HG03280 (cell line): ENCODE results near the gene ITGB5.

Experiments used
- ATAC-seq: cut with Tn5 transposase; IDR thresholded peaks from one replicate; pipeline ENCODE4 v1.9.1; 2021; ENCODE audit warnings: mild to moderate bottlenecking, moderate library complexity; ENCODE audit not compliant: unreplicated experiment

Gene ITGB5

GRCh38 chr3:124867511-124867910 lies 19.7 kb downstream of the ITGB5 start:
- no peak for ATAC-seq

GRCh38 chr3:124862006-124862405 lies 25.2 kb downstream of the ITGB5 start:
- ATAC-seq: no peak

GRCh38 chr3:124861041-124861440 lies 26.1 kb downstream of the ITGB5 start:
- ATAC-seq: no peak

GRCh38 chr3:124860599-124860998 lies 26.6 kb downstream of the ITGB5 start:
- ATAC-seq: no peak

DNA sequence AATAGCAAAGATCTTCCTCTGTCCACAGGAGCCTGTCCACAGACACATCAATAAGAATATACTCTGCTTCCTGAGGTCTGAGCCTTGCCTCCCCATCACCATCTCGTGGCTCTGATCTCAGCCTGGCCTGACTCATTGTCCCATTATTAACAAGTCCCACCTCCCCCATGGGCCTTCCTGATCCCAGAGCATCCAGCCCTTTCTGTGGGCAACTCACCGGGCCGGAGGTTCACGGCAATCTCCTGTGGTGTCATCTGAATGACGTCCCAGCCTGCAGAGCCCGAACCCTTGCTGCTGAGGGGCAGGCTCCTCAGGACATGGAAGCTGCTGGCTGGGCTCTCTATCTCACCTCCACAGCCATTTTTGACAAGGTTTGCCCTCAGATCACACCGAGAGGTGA lies 28.1 kb downstream of the ITGB5 start:
- ATAC-seq: no peak

- no peak for ATAC-seq
These were observed 28.9 kb downstream of the ITGB5 start for GRCh38 chr3:124858275-124858674.

DNA sequence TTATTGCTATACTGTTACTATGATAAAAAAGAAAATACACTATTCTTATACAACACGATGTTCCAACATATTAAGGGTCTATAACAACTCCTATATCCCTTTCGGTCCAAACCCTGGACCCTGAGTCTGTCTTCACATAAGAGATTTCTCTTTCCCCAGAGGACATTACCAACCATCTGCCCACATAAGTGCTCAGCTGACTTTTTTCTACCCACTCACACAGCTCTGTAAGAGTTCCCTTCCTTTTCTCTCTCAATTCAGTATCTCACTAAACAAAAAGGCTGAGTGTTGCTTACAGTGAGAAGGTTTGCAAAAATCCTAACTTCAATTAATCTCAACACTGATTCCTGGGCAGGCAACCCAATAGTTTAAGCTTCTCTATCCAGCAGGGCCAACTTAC lies 30.5 kb downstream of the ITGB5 start:
- no peak for ATAC-seq

DNA sequence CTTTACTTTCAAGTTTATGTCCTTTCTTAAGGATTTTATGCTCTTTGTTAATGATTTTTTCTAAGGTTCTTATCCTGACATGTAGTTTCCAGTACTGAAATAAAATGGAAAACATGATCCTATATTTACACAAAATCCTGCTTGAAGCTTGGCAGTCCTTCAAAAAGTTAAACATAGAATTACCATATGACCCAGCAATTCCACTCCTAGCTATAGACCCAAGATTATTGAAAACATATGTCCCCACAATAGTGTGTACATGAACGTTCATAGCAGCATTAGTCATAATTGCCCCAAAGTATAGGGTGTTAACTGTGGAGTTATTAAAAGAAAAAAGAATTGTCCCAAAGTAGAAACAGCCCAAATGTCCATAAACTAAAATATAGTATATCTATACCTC lies 33.2 kb downstream of the ITGB5 start:
- no peak for ATAC-seq

GRCh38 chr3:124853446-124853845 lies 33.7 kb downstream of the ITGB5 start:
- ATAC-seq: no peak

DNA sequence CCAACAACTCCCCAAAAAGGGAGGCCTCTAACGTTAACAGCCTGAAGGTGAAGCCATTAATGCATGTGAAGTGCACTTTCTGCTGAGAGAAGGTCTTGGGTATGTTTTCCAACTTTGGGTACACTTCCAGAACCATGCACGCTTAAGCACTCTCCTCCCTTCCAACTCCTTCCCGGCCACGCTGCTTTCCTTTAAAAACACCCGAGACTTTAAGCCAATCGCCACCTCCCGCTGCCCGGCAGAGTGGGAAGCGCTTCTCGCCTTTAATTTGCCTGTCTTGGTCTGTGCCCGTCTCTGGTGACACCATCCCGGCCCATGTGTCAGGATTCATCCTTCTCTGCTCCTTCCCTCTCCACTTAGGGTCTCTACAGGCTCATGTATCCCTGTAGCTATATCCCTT lies 35.3 kb downstream of the ITGB5 start:
- ATAC-seq: no peak

DNA sequence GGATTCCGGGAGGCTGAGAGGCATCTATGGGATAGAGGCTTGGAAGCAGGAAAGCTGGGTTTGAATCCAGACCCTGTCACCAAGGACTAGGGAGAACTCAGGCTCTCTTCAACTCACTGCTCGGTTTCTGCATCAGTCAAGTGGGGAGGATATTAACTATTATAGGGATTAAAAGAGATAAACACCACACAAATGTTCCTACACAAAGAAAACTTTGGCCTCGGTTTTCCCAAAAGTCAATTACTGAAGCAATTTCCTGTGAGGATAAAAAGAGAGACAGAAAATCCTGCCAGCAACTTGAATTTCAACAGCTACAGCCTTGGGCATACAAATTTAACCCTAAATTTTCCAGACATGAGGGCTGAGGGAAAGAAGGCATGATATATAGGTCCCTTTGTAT lies 36.0 kb downstream of the ITGB5 start:
- no peak for ATAC-seq

DNA sequence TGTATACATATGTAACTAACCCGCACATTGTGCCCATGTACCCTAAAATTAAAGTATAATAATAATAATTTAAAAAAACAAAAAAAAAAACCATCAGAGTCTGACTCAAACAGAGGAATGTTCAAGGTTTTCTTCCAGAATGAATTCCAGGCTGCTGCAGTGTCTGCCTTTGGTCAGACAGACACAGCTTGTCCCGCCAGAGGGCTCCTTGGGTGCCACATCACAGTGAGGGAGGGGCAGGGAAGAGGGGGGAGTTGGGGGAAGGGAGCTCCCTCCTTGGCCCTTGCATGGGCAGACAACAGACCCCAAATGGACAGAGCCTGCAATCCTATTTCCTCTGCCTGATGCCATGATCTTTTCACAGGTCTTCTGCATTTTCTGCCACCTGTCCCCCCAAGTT lies 36.5 kb downstream of the ITGB5 start:
- ATAC-seq: no peak

GRCh38 chr3:124850212-124850611 lies 37.0 kb downstream of the ITGB5 start:
- ATAC-seq: no peak

GRCh38 chr3:124848300-124848699 lies 38.9 kb downstream of the ITGB5 start:
- no peak for ATAC-seq

- ATAC-seq: no peak
These were observed 39.3 kb downstream of the ITGB5 start for GRCh38 chr3:124847863-124848262.

DNA sequence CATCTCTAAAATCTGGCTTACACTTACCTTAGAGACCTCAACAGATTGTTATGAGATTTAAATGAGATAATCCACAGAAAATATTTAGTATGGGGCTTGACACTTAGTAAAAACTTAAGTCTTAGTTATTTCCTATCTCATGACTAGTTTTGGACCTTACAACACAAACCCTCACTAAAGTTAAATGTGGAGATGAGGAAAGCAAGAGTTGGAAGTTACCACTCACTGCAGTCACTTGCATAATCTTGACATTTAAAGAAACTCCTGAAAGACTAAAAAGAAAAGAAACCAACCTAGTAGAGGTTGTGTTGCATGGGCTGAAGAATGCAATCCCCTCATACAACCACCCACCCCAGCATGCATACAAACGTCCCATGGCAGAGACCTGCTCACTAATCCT lies 40.1 kb downstream of the ITGB5 start:
- no peak for ATAC-seq

GRCh38 chr3:124846189-124846588 lies 41.0 kb downstream of the ITGB5 start:
- no peak for ATAC-seq

DNA sequence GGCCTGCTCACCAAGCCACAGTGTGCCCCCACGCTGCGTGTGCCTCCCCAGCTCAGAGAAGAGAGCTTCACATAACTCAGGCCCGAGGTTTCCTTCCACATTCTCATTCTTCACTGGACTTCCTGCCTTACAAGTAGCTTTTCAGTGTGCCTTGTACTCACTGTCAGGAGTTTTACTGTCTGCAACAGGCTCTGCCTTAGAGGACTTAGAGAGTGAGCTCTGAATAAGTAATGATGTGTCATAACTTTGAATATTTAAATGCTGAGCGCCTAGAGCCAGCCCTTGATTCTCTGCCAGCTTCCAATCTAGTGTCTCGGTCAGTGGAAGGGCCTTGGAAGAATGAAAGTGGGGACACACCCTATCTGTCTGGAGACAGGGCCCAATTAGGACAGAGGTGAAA lies 41.8 kb downstream of the ITGB5 start:
- ATAC-seq: no peak

DNA sequence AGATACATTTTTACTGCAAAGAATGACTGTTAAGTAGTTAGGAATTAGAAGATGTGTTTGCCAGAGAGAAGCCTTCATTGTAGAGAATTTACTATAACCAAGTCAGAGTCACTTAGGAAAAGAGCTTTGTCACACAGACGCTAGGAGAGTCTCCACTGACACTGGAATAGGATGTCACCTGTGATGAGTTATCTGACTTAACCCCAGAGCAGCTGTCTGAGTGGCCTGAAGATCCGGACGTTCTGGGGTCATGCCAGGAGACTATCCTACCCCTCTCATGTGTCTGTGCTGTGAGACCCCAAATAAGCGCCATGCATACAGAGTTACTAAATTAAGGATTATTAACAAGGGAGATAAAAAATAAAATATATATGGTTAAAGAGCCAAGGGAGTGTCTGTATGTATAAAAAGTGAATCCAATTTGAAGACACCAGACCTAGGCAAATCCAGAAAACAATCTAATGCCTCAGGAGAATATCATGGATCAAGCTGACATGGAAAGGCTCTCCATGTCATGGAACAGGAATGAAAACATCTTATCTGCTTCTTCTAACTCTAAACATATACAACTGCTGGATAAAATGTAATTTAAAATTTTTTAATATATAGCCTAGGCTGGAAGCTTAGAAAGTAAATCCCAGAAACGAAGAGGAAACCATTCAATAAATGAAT lies 43.5 kb downstream of the ITGB5 start:
- no peak for ATAC-seq

- no peak for ATAC-seq
These were observed 44.1 kb downstream of the ITGB5 start for GRCh38 chr3:124843047-124843446.

GRCh38 chr3:124841517-124841916 lies 45.6 kb downstream of the ITGB5 start:
- ATAC-seq: no peak

DNA sequence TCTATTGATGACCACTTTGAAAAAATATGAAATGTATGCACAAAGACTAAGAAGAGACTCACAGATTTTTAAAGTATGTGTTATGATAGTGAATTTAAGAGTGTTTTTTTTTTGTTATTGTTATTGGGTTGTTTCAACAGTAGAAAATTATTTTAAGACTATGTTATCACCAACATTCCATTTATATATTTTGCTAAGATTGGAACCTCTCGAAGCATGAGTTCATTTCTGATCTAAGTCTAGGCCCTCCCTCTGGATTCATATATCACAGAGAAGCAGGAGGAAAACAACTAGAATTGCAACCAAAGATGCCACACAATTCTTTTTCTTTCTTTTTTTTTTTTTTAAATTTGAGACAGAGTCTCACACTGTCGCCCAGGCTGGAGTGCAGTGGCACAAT lies 46.8 kb downstream of the ITGB5 start:
- no peak for ATAC-seq

DNA sequence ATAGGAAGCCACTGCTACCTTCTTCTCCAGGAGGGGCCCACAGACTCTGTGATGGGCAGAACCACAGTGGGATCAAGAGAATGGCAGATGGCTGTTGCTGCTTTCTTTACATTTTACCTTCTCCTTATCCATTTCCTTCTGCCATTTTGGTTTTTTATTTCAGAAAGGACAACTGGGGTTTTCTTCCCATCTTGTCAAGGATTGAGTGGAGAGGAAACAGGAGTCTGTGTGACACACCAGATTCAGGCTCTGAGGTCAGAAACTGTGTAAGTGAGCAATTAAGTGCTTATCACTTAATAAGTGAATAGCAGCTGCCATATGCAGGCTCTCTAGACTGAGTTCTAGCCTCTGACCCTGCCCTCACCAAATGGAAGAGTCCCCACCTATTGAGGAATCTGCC lies 47.3 kb downstream of the ITGB5 start:
- ATAC-seq: no peak
